ENCODE measurements around the gene TMEM14C.

- TF ChIP-seq CTCF (IDR thresholded peaks at IDR 0.05) (no peak), POLR2A (IDR thresholded peaks at IDR 0.05) (no peak), EP300 (IDR thresholded peaks at IDR 0.05) (no peak)
Observed at GRCh38 chr6:10778230-10778629, 55.4 kb downstream of the TMEM14C start.

Measured in tibial nerve (tissue), 4 donors.